Stimulated activated CD4-positive, alpha-beta T cell treated with anti-CD3 and anti-CD28 coated beads, Interleukin-2, amount 100 ng/mL, for 48 hours (primary cell): Measurements from ENCODE around the gene TSKU.

Experiments used
- DNase-seq, 2 donors: peaks; one replicate each; pipeline ENCODE4 v3.0.0-alpha.2; 2020

TSKU gene

GRCh38 chr11:76830639-76831327 lies 47.6 kb downstream of the TSKU start:
- no peak for DNase-seq

DNA sequence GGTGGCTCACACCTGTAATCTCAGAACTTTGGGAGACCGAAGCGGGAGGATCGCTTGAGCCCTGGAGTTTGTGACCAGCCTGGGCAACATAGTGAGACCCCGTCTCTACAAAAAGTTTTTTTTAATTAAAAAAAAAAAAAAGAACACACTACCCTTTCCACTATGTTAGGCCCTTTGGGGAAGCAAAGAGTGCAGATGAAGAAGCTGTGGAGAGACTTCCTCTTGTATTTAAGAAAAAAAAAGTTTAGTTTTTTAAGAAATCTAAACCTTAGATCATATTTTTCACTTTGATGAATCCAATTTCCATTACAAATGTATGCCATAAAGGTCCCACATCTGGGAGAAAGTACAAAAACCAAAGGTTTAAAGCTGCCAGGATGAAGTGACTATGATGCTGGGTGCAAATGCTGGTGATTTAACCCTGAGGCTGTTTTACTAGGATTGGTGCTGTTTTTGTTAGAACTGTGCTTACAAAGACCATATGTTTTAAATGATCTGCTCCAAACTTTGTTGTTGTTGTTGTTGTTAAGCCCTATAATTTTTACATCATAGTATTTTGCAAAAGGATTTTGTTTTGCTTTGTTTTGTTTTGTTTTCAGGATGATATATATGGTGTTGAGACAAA lies 48.6 kb downstream of the TSKU start:
- no peak for DNase-seq

- DNase-seq = no peak
Observed at GRCh38 chr11:76832361-76832760, 49.2 kb downstream of the TSKU start.

DNA sequence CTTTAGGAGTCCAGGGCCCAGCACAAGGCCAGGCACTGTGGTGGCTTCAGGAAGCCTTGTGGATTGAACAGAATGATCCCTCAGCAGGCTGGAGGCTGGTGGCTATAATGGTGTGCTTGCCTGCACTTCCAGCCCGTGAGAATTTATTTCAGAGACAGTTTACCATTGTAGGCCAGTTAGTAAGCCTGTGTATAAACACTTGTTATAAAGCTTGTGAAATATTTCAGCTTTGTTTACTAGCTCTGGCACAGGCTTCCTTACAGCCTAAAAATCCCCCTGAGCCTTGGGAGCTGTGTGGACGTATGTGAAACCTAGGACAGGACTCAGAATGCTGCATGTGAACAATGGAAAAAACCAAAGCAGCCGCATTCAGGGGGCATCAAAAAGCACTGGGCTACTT lies 51.0 kb downstream of the TSKU start:
- no peak for DNase-seq

GRCh38 chr11:76835036-76835435 lies 51.9 kb downstream of the TSKU start:
- DNase-seq = no peak

DNA sequence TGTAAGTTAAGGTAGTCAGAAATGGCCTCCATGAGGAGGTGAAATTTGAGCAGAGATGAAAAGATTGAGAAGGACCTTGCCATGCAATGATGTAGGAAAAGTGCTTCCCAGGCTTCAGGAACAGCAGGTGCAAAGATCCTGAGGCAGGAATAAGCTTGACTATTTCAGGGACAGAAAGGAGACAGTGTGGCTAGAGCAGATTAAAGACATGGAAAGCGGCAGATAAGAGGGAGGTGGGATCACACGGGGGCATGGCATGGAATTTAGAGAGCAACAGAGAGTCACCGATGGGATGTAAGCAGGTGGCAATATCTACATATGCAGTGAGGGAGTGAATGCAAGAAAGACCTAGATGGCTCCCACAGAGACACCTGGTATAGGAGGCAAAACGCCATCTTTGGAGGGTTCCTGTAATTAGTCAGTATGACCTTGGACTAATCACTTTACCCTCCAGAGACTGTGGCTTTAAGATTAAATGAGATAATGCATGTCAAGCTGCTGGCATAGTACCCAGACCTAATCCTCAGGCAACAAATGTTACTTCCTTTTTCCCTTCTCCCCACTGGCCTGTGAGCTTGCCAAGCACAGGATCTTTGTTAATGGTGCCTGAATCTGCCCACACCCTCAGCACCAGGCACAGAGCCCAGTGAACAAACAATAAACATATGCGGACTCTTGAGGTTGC lies 52.9 kb downstream of the TSKU start:
- no peak for DNase-seq

DNA sequence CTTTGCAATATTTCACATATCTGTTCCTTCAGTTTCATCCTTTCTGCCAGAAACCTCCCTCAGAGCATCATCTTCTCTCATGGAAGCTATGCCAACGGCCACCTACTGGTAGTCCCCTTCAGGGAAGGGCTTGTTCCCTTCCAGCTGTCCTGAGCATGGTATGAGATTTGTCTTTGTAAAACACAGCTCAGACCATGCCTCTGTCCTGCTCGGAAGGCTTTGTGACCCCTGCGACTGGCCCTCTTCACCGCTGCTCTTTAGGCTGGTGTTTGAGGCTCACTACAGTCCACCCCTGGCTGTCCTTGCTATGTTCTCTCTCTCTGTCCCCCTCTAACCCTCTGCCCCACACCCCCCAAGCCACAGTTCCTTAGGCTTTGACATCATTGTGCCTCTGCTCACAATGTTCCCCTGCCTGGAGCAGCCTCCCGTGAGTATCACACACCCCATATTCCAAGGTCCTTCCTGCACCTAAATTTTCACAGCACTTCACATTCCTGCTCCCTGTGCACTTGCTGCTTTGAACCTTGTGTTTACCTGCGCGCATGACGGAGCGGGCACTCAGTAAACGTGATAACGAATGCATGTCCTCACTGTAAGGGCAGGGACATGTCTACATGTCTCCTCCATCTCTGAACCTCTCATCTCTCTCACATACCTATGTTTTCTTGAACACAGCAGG lies 53.6 kb downstream of the TSKU start:
- no peak for DNase-seq

GRCh38 chr11:76837696-76838677 lies 54.8 kb downstream of the TSKU start:
- no peak for DNase-seq

DNA sequence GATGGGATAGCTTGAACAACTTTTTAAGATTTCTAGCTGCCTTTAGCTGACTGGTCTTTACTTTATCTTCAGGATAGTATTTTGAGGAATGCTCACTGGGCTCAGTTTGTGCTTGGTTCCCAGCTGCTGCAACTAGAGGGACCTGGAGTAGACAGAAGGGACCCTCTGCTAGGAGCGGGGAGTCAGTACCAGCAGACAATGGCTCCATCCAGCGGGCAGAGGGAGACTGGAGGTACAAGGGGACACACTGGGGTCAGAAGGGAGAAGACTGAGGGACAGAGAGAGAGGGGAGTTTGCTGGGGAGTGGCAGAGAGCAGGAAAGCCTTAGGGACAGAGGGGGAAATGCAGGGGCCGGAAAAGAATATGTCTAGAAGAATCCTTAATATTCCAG lies 55.5 kb downstream of the TSKU start:
- no peak for DNase-seq

DNA sequence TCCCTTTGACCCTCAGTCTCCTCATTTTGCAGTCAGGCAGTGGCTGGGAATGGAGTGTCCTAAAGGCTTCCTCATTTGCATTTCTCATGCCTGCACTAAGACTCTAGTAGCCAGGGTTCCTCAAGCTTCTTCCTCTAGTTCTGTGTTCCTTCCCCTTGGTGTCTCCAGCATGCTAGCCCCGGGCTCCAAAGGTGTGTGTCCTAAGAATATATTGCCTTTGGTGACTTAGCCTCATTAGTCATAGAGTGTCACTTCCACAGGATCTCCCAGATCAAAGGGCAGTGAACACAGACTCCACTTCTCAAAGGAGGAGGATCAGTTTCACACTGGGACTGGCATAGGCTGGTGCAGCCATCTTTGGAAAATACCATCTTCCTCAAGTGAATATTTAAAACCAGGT lies 56.2 kb downstream of the TSKU start:
- DNase-seq = no peak

DNA sequence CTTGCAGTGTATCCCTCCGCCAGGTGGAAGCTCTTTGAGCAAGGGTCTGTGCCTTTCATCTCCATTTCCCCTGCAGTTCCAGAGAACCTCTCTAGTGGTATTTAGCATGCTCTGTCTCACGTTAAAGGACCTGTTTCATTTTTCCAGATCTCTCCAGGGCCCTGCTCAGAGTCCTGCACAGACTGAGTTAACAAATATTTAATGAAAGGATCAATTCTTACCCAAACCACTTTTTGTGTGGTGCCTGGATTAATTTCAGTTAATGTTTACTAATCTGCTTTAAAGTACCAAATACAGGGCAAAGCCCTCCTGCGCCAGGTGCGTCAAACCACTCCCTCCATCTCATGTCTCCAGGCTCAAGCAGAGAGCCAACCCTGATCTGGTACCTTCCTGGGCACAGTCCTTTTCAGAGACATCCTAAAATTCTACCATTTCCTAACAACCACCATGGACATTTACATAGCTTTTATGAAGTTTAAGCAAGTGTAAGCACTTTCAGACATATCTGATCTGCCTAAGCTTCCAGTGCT lies 58.8 kb downstream of the TSKU start:
- DNase-seq = no peak

DNA sequence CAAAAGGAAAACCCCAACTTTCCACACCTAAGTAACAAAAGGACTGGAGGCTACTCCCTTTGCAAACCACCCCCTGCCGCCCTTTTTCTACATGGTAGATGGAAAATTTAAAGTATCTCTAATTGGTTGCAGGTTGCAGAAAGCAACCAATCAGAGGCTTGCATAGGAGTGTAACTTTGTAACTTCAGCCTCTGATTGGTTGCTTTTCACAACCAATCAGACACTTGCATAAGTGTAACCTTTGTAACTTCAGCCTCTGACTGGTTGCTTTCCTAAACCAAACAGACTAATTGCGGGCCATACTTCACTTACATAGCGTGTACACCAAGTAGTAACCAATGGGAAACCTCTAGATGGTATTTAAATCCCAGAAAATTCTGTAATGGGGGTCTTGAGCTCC lies 60.8 kb downstream of the TSKU start:
- no peak for DNase-seq

GRCh38 chr11:76844511-76844910 lies 61.4 kb downstream of the TSKU start:
- no peak for DNase-seq

DNA sequence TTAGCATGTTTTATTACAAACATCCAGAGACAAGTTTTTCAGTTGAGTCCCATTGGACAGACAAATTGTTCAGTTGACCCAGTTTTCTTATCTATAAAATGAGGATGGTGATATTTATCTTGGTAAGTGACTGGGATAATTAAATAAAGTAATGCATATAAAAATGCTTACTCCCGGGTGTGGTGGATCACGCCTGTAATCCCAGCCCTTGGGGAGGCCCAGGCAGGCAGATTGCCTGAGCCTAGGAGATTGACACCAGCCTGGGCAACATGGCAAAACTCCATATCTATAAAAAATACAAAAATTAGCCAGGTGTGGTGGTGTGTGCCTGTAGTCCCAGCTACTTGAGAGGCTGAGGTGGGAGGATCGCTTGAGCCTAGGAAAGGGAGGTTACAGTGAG lies 61.9 kb downstream of the TSKU start:
- DNase-seq = no peak

- DNase-seq = no peak
Observed at GRCh38 chr11:76846441-76846840, 63.3 kb downstream of the TSKU start.
